Endothelial cell of umbilical vein (primary cell): ENCODE results near the gene CCBE1. TPM values are rescaled to one million over a fixed set of nuclear protein-coding genes. Genes with fewer than 3 reads are reported as not detected.

Source experiments
- BruUV-seq: library from RNA; stranded (reverse); fragments of 400-500 nt; replicated peaks from 2 replicates; lab custom pipeline; 2021; lab: Mats Ljungman, UMichigan
- CTCF ChIA-PET: fragments of 300-600, 350-600 bp; sonication (Branson Sonifier 250); formaldehyde crosslinking; loops from one replicate; lab custom pipeline; 2021; ENCODE audit warnings: antibody characterized with exemption, inconsistent platforms; lab: Charles Lee
- POLR2A ChIA-PET: fragments of 300-600, 350-600 bp; sonication (Branson Sonifier 250); formaldehyde crosslinking; loops from one replicate; lab custom pipeline; 2021; ENCODE audit warnings: antibody characterized with exemption, inconsistent platforms; lab: Charles Lee
- DNase-seq: peaks from one replicate; pipeline ENCODE4 v3.0.0-alpha.2; 2011; ENCODE audit warnings: low read depth, low spot score
- FAIRE-seq: peaks from 2 replicates; lab custom pipeline; 2011; peaks lifted over from hg19 to GRCh38; lab: Jason Lieb, UNC
- H2AFZ ChIP-seq: 2 replicates; pipeline ENCODE4 v1.6.0; 2012; ENCODE audit warnings: low read depth, low read length, control low read depth, inconsistent platforms
- H3K27ac ChIP-seq: 2 replicates; pipeline ENCODE4 v1.5.1; 2011; ENCODE audit warnings: low read depth, mild to moderate bottlenecking, control low read depth, low read length, moderate library complexity; ENCODE audit not compliant: insufficient read depth
- H3K27me3 ChIP-seq, 2 experiments: 2 replicates each; pipeline versions ENCODE4 v1.6.0 to v1.6.1; 2011; ENCODE audit warnings: low read length in 2 of 2, mixed read lengths in 1 of 2; ENCODE audit not compliant: control insufficient read depth in 2 of 2, insufficient read depth in 2 of 2
- H3K36me3 ChIP-seq, 2 experiments: 2 replicates in 1 of 2; 3 replicates in 1 of 2; pipeline ENCODE4 v1.5.1; 2011; ENCODE audit warnings: low read length in 2 of 2, mild to moderate bottlenecking in 1 of 2, moderate library complexity in 1 of 2; ENCODE audit not compliant: control insufficient read depth in 2 of 2, insufficient read depth in 2 of 2; ENCODE audit errors: extremely low read depth in 1 of 2
- H3K4me1 ChIP-seq: 3 replicates; pipeline ENCODE4 v1.5.1; 2011; ENCODE audit warnings: mild to moderate bottlenecking, low read length; ENCODE audit not compliant: control insufficient read depth, insufficient read depth; ENCODE audit errors: extremely low read depth
- H3K4me2 ChIP-seq: 2 replicates; pipeline ENCODE4 v1.6.1; 2011; ENCODE audit warnings: low read length, control low read depth, mixed read lengths; ENCODE audit not compliant: insufficient read depth
- H3K4me3 ChIP-seq, 3 experiments: fragments of 200-600 bp in 1 of 3; sonication (generic), shearing (Covaris generic) in 1 of 3; replicated peaks in 1 of 3; 2 replicates each; pipeline ENCODE4 v1.5.1; 2011 to 2016; ENCODE audit warnings: control low read depth in 3 of 3, low read length in 3 of 3, mild to moderate bottlenecking in 2 of 3, inconsistent platforms in 1 of 3, low read depth in 1 of 3, moderate library complexity in 1 of 3; ENCODE audit not compliant: insufficient read depth in 1 of 3
- H3K79me2 ChIP-seq: 2 replicates; pipeline ENCODE4 v1.6.0; 2012; ENCODE audit warnings: low read length, inconsistent platforms; ENCODE audit not compliant: control insufficient read depth, insufficient read depth
- H3K9ac ChIP-seq: replicated peaks from 2 replicates; pipeline ENCODE3; 2011; ENCODE audit warnings: low read length, control low read depth; ENCODE audit not compliant: insufficient read depth; ENCODE audit errors: extremely low read depth
- H3K9me1 ChIP-seq: replicated peaks from 3 replicates; pipeline ENCODE4 v1.6.0; 2011; ENCODE audit warnings: mild to moderate bottlenecking, low read length; ENCODE audit not compliant: control insufficient read depth, insufficient read depth; ENCODE audit errors: extremely low read depth
- H3K9me3 ChIP-seq: replicated peaks from 2 replicates; pipeline ENCODE4 v1.5.1; 2012; ENCODE audit warnings: low read length, inconsistent platforms; ENCODE audit not compliant: control insufficient read depth, insufficient read depth
- H4K20me1 ChIP-seq: replicated peaks from 2 replicates; pipeline ENCODE3; 2011; ENCODE audit warnings: mild to moderate bottlenecking, low read length; ENCODE audit not compliant: control insufficient read depth, insufficient read depth; ENCODE audit errors: extremely low read depth
- CTCF ChIP-seq, 2 donors: IDR thresholded peaks; 1 replicate in 1 of 2; 2 replicates in 1 of 2; pipeline ENCODE4 v1.5.1; 2011; ENCODE audit warnings: low read length in 2 of 2, mild to moderate bottlenecking in 2 of 2, moderate library complexity in 2 of 2, control low read depth in 1 of 2, inconsistent platforms in 1 of 2, low read depth in 1 of 2; ENCODE audit not compliant: insufficient read depth in 1 of 2; ENCODE audit errors: extremely low read depth in 1 of 2
- EZH2 ChIP-seq: IDR thresholded peaks from 2 replicates; pipeline ENCODE4 v1.6.1; 2012; ENCODE audit warnings: borderline replicate concordance, low read depth, mild to moderate bottlenecking, moderate library complexity, low read length, inconsistent platforms; ENCODE audit not compliant: severe bottlenecking
- FOS ChIP-seq: IDR thresholded peaks from 2 replicates; pipeline ENCODE4 v1.6.1; 2011; ENCODE audit warnings: mild to moderate bottlenecking, low read length, moderate library complexity, borderline replicate concordance; ENCODE audit not compliant: insufficient read depth
- GATA2 ChIP-seq: IDR thresholded peaks from 2 replicates; pipeline ENCODE4 v1.7.0; 2011; ENCODE audit warnings: low read depth, mild to moderate bottlenecking, moderate library complexity, mixed read lengths, low read length; ENCODE audit not compliant: insufficient read length, insufficient read depth
- JUN ChIP-seq: IDR thresholded peaks from 2 replicates; pipeline ENCODE4 v1.6.1; 2011; ENCODE audit warnings: borderline replicate concordance, low read depth; ENCODE audit not compliant: insufficient read length, insufficient read depth
- MAX ChIP-seq: IDR thresholded peaks from 2 replicates; pipeline ENCODE4 v1.6.1; 2011; ENCODE audit not compliant: insufficient read depth, insufficient read length
- MYC ChIP-seq: IDR thresholded peaks from one replicate; pipeline ENCODE4 v1.6.1; 2011; ENCODE audit warnings: mild to moderate bottlenecking, low read depth, low read length
- POLR2A ChIP-seq: IDR thresholded peaks from 2 replicates; pipeline ENCODE4 v1.6.1; 2012; ENCODE audit warnings: low read depth, mild to moderate bottlenecking, control low read depth, low read length
- POLR2AphosphoS5 ChIP-seq: IDR thresholded peaks from 2 replicates; pipeline ENCODE4 v1.6.1; 2012; ENCODE audit warnings: low read depth, mild to moderate bottlenecking, control low read depth, low read length, moderate library complexity; ENCODE audit not compliant: insufficient read depth
- dilution Hi-C: fragments of 300-500 bp; cut with MboI; formaldehyde crosslinking; loops from one replicate; pipeline ENCODE4 v1.15.0; 2019; ENCODE audit warnings: low sequenced_read_pairs; ENCODE audit not compliant: extremely low pct_ligation_motif_present
- intact Hi-C: fragments of 100-400 bp; cut with micrococcal nuclease; formaldehyde crosslinking; loops from one replicate; pipeline ENCODE4 v1.10.0; 2022
- polyA plus RNA-seq, 4 experiments: library from polyadenylated mRNA; depleted of rRNA in 3 of 4; stranded (reverse) in 3 of 4; unstranded in 1 of 4; fragments of >200 nt; gene quantifications; 2 replicates each; pipeline versions ENCODE4 v1.2.1 to v1.2.3, GENCODE V29; 2011 to 2012; ENCODE audit warnings: missing spikeins in 1 of 4
- total RNA-seq: library from RNA; stranded (reverse); gene quantifications from 2 replicates; pipeline ENCODE4 v1.2.3, GENCODE V29; 2021

Gene CCBE1
- total and polyA plus RNA-seq, 2 donors (not counting 3 experiments of a cell fraction or from before 2014, with no cell fraction given), result 0.04 TPM; not detected in 1

- Histone ChIP-seq H3K9me1 (no peaks in the 10 kb centered on the region), H3K4me1 (no peaks in the 10 kb centered on the region), H3K27me3 (no peaks in the 10 kb centered on the region), H3K9me3 (peaks cover 2% of the 10 kb centered on the region), H3K9ac (no peak overlapping the region), H2AFZ (no peak overlapping the region), H3K36me3 (no peaks in the 10 kb centered on the region), H3K27ac (no peak overlapping the region), H3K4me2 (no peak overlapping the region), H3K79me2 (no peaks in the 10 kb centered on the region), H4K20me1 (no peaks in the 10 kb centered on the region), H3K4me3 (no peak overlapping the region)
- FAIRE-seq (no peak), DNase-seq (no peak)
- no TSS peak for BruUV-seq
- ChIA-PET POLR2A (no interaction called here), CTCF (interaction anchor here (0.8 to 1.8 kb wide), 8 partner anchors 9 to 395 kb away, joined by 3 to 4 read pairs (median 4); no protein-coding TSS in a partner anchor)
- dilution Hi-C loops (no loop called here), intact Hi-C loops (no loop called here)
- TF ChIP-seq GATA2, result no peak
- no peak for TF ChIP-seq FOS
- TF ChIP-seq POLR2AphosphoS5, result no peak
- no peak for TF ChIP-seq POLR2A
These were observed 103.9 kb downstream of the CCBE1 start for GRCh38 chr18:59593291-59593717.

GRCh38 chr18:59592624-59593023 lies 104.6 kb downstream of the CCBE1 start:
- dilution Hi-C loops, result no loop called here
- H3K27me3 ChIP-seq, result no peaks in the 10 kb centered on the region
- no peak overlapping the region for H3K9ac ChIP-seq
- BruUV-seq, result no TSS peak
- H3K9me1 ChIP-seq, result no peaks in the 10 kb centered on the region
- CTCF ChIA-PET, result interaction anchor here (1.4 kb wide), 1 partner anchor 10 kb away, joined by 4 read pairs; no protein-coding TSS in a partner anchor
- H3K36me3 ChIP-seq, result no peaks in the 10 kb centered on the region
- H3K4me3 ChIP-seq, result no peak overlapping the region
- no peak overlapping the region for H3K4me2 ChIP-seq
- H3K9me3 ChIP-seq, result peaks cover 2% of the 10 kb centered on the region
- no peak overlapping the region for H3K27ac ChIP-seq
- POLR2A ChIA-PET, result no interaction called here
- H2AFZ ChIP-seq, result no peak overlapping the region
- DNase-seq (no peak), FAIRE-seq (no peak)
- H3K79me2 ChIP-seq, result no peaks in the 10 kb centered on the region
- TF ChIP-seq POLR2AphosphoS5 (no peak), JUN (no peak), POLR2A (no peak), MAX (no peak), EZH2 (no peak), CTCF (IDR thresholded peaks at IDR 0.05; ENCODE audit: extremely low read depth in 1 of 2, insufficient read depth in 1 of 2, low read depth in 1 of 2, low read length in 2 of 2) (no peak), FOS (no peak), GATA2 (no peak), MYC (no peak)
- no peaks in the 10 kb centered on the region for H3K4me1 ChIP-seq
- intact Hi-C loops, result no loop called here
- H4K20me1 ChIP-seq, result no peaks in the 10 kb centered on the region
